HTERT RPE-1 (cell line): Measurements from ENCODE around the gene CHFR.
"Not testable (repeated sequence)": the region's sequence is repeated elsewhere in the genome, so short reads cannot be mapped to it uniquely, and the experiment has no call there.

Experiments
- in situ Hi-C: fragments of 300-500 bp; cut with MboI; formaldehyde crosslinking; loops from 4 replicates; pipeline ENCODE4 v1.14.3; 2020; ENCODE audit warnings: low sequenced_read_pairs

Gene CHFR

GRCh38 chr12:132874620-132875019, 12.8 kb downstream of the CHFR start:
- in situ Hi-C loops: not testable (repeated sequence)

- in situ Hi-C loops: no loop called here
These were observed 13.2 kb downstream of the CHFR start for GRCh38 chr12:132874175-132874574.

GRCh38 chr12:132873724-132874123, 13.7 kb downstream of the CHFR start:
- in situ Hi-C loops: no loop called here

DNA sequence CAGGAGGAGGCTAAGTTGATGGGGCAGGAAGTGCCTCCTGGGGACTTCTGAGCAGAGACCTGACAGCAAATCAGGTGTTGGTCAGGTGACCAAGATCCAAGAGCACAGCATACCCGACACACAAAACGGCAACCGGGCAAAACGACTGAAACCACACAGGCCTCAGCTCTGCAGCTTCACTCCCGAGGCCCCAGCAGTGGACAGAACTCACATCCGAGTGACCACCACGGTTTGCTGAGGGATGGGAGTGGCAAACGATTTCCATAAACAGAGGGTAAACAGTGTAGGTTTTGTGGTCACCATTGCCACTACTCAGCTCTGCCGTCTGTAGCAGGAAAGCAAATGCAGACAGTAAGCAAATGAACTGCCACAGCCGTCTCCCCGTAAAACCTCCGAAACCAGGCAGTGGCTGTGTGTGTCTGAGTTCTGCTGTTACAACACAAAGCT, 14.4 kb downstream of the CHFR start:
- in situ Hi-C loops: no loop called here

DNA sequence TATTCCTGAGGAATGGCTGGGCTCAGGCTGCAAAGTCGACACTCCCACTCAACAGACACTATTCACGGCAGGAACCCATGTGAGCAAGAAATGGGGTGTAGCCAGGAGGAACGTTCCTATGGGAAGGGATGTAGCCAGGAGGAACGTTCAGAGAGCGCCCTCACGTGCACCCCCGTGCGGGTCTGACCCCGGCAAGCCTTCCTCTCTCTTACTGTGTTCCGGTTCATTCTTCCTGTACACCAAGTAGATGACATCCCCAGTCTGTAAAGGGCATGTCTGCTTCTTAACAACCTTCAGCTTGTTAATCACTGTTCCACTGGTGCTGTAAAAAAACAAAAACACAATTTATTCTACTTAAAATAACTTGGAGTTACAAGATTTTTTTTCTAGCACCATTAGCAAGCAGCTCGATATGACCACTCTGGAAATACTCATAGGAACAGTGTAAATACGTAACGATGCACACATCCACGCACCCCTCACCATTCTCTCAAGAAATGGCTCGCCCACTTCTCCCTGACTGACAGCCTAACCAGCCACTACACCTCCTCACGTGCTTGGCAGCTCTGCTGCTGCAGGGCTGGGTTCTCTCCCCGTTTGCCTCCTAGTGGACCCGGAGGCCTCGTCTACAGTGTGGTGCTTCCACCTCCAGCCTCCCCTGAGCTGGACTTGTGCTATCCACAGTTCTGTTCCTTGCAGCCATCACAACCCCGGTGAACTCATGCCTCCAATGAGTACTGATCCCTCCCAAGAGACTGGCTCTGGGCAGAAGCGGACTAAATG, 15.1 kb downstream of the CHFR start:
- in situ Hi-C loops: no loop called here

GRCh38 chr12:132869551-132869950, 17.9 kb downstream of the CHFR start:
- in situ Hi-C loops: no loop called here

GRCh38 chr12:132866251-132866828, 21.1 kb downstream of the CHFR start:
- in situ Hi-C loops: no loop called here

GRCh38 chr12:132861558-132861957, 25.8 kb downstream of the CHFR start:
- in situ Hi-C loops: no loop called here

DNA sequence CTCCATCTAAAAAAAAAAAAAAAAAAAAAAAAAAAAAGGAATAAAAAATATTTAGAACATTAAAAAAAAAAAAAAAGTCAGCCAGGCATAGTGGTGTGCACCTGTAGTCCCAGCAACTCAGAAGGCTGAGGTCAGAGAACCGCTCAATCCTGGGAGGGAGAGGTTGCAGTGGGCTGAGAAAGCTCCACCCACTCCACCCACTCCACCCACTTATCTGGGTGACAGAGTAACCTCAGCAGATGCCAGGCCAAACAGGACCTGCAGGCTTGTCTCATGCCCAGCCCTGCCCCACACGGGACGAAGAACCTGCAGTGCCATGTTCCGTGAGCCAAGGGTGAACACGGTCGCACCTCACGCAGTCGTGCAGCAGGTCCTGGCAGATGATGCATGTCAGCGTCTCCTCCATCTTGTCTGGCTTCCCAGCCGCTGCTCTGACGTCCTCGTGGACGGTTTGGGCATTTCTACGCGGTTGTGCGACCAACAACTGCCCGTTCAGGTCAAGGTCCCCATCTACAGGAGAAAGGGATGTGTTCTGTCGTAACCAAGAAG, 28.6 kb downstream of the CHFR start:
- in situ Hi-C loops: no loop called here

DNA sequence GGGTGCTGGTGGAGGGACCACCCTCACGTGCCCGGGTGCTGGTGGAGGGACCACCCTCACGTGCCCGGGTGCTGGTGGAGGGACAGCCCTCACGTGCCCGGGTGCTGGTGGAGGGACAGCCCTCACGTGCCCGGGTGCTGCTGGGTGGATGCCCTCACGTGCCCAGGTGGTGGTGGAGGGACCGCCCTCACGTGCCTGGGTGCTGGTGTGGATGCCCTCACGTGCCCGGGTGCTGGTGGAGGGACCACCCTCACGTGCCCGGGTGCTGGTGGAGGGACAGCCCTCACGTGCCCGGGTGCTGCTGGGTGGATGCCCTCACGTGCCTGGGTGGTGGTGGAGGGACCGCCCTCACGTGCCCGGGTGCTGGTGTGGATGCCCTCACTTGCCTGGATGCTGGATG, 30.4 kb downstream of the CHFR start:
- in situ Hi-C loops: not testable (repeated sequence)

DNA sequence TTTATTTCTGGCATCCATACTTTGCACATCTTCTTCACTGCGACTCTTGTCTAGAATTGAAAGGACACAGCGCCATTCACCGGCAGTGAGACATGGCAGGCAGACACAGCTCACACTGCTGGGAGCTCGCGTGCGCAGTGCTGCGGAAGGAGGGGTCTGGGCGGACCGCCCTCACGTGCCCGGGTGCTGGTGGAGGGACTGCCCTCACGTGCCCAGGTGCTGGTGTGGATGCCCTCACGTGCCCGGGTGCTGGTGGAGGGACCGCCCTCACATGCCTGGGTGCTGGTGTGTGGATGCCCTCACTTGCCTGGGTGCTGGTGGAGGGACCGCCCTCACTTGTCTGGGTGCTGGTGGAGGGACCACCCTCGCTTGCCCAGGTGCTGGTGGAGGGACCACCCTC, 30.8 kb downstream of the CHFR start:
- in situ Hi-C loops: no loop called here

DNA sequence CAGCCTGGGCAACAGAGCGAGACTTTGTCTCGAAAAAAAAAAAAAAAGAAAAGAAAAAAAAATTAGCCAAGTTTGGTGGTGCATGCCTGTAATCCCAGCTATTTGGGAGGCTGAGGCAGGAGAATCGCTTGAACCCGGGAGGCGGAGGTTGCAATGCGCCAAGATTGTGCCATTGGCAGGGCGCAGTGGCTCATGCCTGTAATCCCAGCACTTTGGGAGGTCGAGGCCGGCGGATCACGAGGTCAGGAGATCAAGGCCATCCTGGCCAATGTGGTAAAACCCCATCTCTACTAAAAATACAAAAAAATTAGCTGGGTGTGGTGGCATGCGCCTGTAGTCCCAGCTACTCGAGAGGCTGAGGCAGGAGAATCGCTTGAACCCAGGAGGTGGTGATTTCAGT, 32.2 kb downstream of the CHFR start:
- in situ Hi-C loops: not testable (repeated sequence)

GRCh38 chr12:132853285-132854092, 33.9 kb downstream of the CHFR start:
- in situ Hi-C loops: no loop called here

DNA sequence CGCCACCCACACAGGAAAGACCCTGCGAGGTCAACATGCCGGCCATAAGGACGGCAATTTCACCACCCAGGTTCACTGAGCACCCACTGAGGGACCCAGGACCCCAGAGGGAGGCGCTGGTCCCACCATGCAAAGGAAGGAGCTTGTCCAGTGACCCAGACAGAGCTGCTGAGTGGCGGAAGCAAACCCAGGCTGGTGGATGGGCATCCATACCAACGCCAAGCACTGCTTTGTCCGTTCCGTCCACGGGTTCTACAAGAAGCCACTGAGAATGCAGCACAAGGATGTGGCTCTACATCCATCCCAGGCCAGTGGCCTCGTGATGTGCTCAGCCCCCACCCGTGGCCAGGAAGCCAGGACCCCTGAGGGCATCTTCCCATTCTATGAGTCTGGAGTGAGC, 34.9 kb downstream of the CHFR start:
- in situ Hi-C loops: no loop called here

- in situ Hi-C loops: no loop called here
These were observed 35.9 kb downstream of the CHFR start for GRCh38 chr12:132851465-132851864.

DNA sequence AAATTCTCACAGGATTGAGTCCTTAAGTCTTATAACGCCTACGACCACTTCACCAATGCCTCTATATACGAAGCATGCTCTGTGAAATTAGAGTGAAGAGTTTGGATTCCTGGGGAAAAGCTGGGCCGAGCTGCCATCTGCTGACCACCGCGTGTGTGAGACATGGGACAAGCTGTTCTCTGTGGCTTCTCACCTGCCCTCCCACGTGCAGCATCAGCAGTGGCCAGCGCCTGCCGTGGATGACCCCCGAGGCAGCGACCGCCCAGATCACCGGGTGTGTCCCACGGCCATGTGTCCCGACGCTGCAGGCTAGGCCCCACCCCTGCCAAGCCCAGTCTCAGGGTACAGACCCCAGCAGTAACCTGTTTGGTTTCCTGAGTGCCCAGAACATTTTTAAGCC, 37.1 kb downstream of the CHFR start:
- in situ Hi-C loops: no loop called here

GRCh38 chr12:132848521-132848920, 38.9 kb downstream of the CHFR start:
- in situ Hi-C loops: no loop called here

GRCh38 chr12:132847363-132848356, 39.7 kb downstream of the CHFR start:
- in situ Hi-C loops: no loop called here

- in situ Hi-C loops: not testable (repeated sequence)
These were observed 42.7 kb downstream of the CHFR start for GRCh38 chr12:132844681-132845080.

GRCh38 chr12:132842449-132843045, 44.9 kb downstream of the CHFR start:
- in situ Hi-C loops: no loop called here
